HG02588 (cell line): ENCODE data around the gene PGAM4.
"Not testable (repeated sequence)": the region's sequence is repeated elsewhere in the genome, so short reads cannot be mapped to it uniquely, and the experiment has no call there.

Experiments
- ATAC-seq: cut with Tn5 transposase; IDR thresholded peaks from one replicate; pipeline ENCODE4 v1.9.1; 2021; ENCODE audit warnings: mild to moderate bottlenecking, moderate library complexity; ENCODE audit not compliant: unreplicated experiment

Gene PGAM4

GRCh38 chrX:77930581-77930980 is 38.9 kb downstream of the PGAM4 start:
- no peak for ATAC-seq

GRCh38 chrX:77925764-77926163 is 43.7 kb downstream of the PGAM4 start:
- ATAC-seq, result no peak

GRCh38 chrX:77924320-77924859 is 45.0 kb downstream of the PGAM4 start:
- ATAC-seq, result no peak

GRCh38 chrX:77922787-77923186 is 46.7 kb downstream of the PGAM4 start:
- ATAC-seq, result no peak

GRCh38 chrX:77919370-77919769 is 50.1 kb downstream of the PGAM4 start:
- not testable (repeated sequence) for ATAC-seq

- no peak for ATAC-seq
Measured at GRCh38 chrX:77918568-77918967, 50.9 kb downstream of the PGAM4 start.
